C4-2B (cell line): ENCODE data around the gene CALHM3.
"Not testable (repeated sequence)": the region's sequence is repeated elsewhere in the genome, so short reads cannot be mapped to it uniquely, and the experiment has no call there.

ENCODE experiments used
- H3K27ac ChIP-seq: fragments of 450-650 bp; 2 replicates; pipeline ENCODE4 v1.5.1; 2017
- ZFX ChIP-seq: fragments of 450-650 bp; IDR thresholded peaks from 2 replicates; pipeline ENCODE4 v1.6.1; 2017
- TF ChIP-seq, protein P1 (sequence below): fragments of 450-650 bp; conservative IDR thresholded peaks from 2 replicates; pipeline ENCODE4 v1.5.1; 2017; ENCODE audit warnings: mild to moderate bottlenecking

CALHM3 gene

DNA sequence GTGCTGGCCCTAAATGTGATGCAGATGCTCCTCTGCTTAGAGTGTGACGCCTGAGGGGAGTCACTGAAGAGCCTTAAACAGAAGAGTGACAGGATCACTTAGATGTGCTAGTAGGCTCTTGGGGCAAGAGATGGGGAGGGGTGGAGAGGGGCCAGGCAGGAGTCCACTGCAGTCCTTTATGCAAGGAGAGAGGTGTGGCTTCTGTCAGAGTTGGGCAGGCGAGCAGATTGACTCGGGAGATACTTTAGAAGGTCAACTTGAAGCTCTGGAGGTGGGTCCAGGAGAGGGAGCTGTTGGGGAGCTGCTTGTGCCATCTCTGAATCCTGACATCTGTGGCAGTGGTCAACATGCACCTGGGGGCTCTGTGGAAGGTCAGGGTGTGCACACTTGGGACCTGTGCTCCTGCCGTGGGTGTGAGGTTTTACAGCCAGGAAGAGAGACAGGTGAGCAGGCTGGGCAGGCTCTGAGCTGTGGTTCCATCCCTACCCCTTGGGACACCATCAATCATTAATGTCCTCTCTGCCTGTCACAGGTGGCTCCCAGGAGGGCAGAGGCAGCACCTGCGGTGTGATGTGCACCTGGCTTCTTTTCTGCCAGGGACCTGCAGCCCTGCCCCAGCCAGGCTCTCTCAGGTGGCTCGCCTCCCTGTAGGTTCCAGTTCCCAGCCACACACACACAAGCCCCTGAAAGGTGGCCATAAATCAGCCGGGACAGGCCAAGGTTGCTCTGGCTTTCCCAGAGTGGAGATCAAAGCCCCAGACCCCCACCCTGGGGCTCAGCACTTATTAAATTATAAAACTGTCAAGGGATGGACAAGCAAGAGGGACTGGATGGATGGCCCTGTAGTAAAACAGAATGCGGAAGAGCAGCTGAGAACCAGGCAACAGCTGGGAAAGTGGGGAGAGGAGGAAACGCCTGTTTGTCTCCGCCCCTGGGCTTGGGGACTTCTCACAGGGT, 28.5 kb upstream of the CALHM3 start:
- H3K27ac ChIP-seq, result no peak overlapping the region
- TF ChIP-seq ZFX, result no peak
- TF ChIP-seq, protein P1, sequence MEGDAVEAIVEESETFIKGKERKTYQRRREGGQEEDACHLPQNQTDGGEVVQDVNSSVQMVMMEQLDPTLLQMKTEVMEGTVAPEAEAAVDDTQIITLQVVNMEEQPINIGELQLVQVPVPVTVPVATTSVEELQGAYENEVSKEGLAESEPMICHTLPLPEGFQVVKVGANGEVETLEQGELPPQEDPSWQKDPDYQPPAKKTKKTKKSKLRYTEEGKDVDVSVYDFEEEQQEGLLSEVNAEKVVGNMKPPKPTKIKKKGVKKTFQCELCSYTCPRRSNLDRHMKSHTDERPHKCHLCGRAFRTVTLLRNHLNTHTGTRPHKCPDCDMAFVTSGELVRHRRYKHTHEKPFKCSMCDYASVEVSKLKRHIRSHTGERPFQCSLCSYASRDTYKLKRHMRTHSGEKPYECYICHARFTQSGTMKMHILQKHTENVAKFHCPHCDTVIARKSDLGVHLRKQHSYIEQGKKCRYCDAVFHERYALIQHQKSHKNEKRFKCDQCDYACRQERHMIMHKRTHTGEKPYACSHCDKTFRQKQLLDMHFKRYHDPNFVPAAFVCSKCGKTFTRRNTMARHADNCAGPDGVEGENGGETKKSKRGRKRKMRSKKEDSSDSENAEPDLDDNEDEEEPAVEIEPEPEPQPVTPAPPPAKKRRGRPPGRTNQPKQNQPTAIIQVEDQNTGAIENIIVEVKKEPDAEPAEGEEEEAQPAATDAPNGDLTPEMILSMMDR, result no peak

DNA sequence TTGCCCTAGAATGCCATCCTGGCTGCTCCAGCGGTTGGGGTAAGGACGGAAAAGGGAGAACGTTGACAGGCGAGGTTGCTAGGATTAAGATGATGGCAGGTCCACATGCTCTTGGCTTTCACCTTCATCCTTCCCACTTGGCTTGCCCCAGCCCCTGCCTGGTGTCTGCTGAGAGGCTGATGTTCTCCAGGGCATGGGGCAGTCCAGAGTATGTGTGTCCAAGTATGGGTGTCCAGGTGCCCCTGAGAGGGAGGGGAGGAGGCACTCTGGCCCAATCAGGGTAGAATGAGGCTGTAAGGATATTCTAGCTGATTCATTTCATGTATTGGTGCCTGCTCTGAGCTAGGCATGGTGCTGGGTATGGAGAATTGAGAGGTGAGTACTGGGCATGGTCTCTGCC, 27.0 kb upstream of the CALHM3 start:
- TF ChIP-seq, protein P1, result no peak
- no peak for TF ChIP-seq ZFX
- no peak overlapping the region for H3K27ac ChIP-seq

DNA sequence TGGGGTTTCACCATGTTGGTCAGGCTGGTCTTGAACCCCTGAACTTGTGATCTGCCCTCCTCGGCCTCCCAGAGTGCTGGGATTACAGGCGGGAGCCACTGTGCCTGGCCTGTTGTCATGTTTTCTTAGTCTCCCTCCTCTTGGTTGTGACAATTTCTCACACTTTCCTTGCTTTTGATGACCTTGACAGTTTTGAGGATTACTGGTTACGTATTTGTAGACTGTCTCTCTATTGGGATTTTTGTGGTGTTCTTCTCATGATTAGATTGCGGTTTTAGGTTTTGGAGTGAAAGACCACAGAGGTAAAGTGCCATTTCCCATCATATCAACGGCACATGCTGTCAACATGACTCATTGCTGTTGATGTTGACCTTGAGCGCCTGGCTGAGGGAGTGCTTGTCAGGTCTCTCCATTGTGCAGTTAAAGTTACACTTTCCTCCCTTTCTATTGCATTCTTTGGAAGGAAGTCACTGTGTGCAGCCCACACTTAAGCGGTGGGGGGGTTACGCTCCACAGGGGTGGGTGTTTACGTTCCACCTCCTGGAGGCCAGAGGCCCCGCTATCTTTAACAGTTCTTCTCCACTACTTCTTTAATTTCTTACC, 25.2 kb upstream of the CALHM3 start:
- TF ChIP-seq, protein P1, result no peak
- H3K27ac ChIP-seq, result no peak overlapping the region

GRCh38 chr10:103503777-103504176, 24.7 kb upstream of the CALHM3 start:
- not testable (repeated sequence) for H3K27ac ChIP-seq

- no peak overlapping the region for H3K27ac ChIP-seq
These were observed 24.0 kb upstream of the CALHM3 start for GRCh38 chr10:103502849-103503660.

GRCh38 chr10:103501186-103501585, 22.1 kb upstream of the CALHM3 start:
- TF ChIP-seq, protein P1, result no peak
- no peak for TF ChIP-seq ZFX
- H3K27ac ChIP-seq, result no peak overlapping the region

More at GRCh38 chr10:103502849-103503660, 24.0 kb upstream of the CALHM3 start:
- no peak for TF ChIP-seq ZFX
- TF ChIP-seq, protein P1, result no peak

- TF ChIP-seq, protein P1, result no peak
- no peak for TF ChIP-seq ZFX
- no peak overlapping the region for H3K27ac ChIP-seq
These were observed 21.4 kb upstream of the CALHM3 start for GRCh38 chr10:103500481-103500880.
